ENCODE results near the gene KIAA1755. TPM values are rescaled to one million over a fixed set of nuclear protein-coding genes. Genes with fewer than 3 reads are reported as not detected.

The KIAA1755 gene
- total RNA-seq, 1 donor from 2014 or later: 1.6 TPM

GRCh38 chr20:38296433-38296832 lies 35.9 kb upstream of the KIAA1755 start:
- H3K27me3 Mint-ChIP-seq (ENCODE audit: unreplicated experiment): no peaks in the 10 kb centered on the region
- no peak for TF ChIP-seq CTCF (IDR thresholded peaks at IDR 0.05; ENCODE audit: partially characterized antibody, unreplicated experiment)
- no peaks in the 10 kb centered on the region for H3K9me3 Mint-ChIP-seq (ENCODE audit: unreplicated experiment)
- no peaks in the 10 kb centered on the region for H3K36me3 Mint-ChIP-seq (ENCODE audit: unreplicated experiment)
- H3K4me1 Mint-ChIP-seq (ENCODE audit: low read depth, unreplicated experiment): no peaks in the 10 kb centered on the region
- H3K27ac Mint-ChIP-seq (ENCODE audit: unreplicated experiment): no peak overlapping the region
- no peak for DNase-seq
- H3K4me3 Mint-ChIP-seq (ENCODE audit: unreplicated experiment): no peak overlapping the region

- H3K4me1 Mint-ChIP-seq (ENCODE audit: low read depth, unreplicated experiment): no peaks in the 10 kb centered on the region
- H3K9me3 Mint-ChIP-seq (ENCODE audit: unreplicated experiment): no peaks in the 10 kb centered on the region
- no peak for DNase-seq
- no peak overlapping the region for H3K4me3 Mint-ChIP-seq (ENCODE audit: unreplicated experiment)
- H3K36me3 Mint-ChIP-seq (ENCODE audit: unreplicated experiment): no peaks in the 10 kb centered on the region
- no peak for TF ChIP-seq CTCF (IDR thresholded peaks at IDR 0.05; ENCODE audit: partially characterized antibody, unreplicated experiment)
- H3K27ac Mint-ChIP-seq (ENCODE audit: unreplicated experiment): no peak overlapping the region
- no peaks in the 10 kb centered on the region for H3K27me3 Mint-ChIP-seq (ENCODE audit: unreplicated experiment)
These were observed 35.3 kb upstream of the KIAA1755 start for GRCh38 chr20:38295811-38296210.

GRCh38 chr20:38294076-38294591 lies 33.6 kb upstream of the KIAA1755 start:
- TF ChIP-seq CTCF (IDR thresholded peaks at IDR 0.05; ENCODE audit: partially characterized antibody, unreplicated experiment): no peak
- H3K27me3 Mint-ChIP-seq (ENCODE audit: unreplicated experiment): no peaks in the 10 kb centered on the region
- H3K36me3 Mint-ChIP-seq (ENCODE audit: unreplicated experiment): no peaks in the 10 kb centered on the region
- no peaks in the 10 kb centered on the region for H3K9me3 Mint-ChIP-seq (ENCODE audit: unreplicated experiment)
- DNase-seq: no peak
- no peak overlapping the region for H3K4me3 Mint-ChIP-seq (ENCODE audit: unreplicated experiment)
- no peak overlapping the region for H3K27ac Mint-ChIP-seq (ENCODE audit: unreplicated experiment)
- H3K4me1 Mint-ChIP-seq (ENCODE audit: low read depth, unreplicated experiment): no peaks in the 10 kb centered on the region

- Mint-ChIP-seq H3K36me3 (ENCODE audit: unreplicated experiment) (no peaks in the 10 kb centered on the region), H3K4me3 (ENCODE audit: unreplicated experiment) (no peak overlapping the region), H3K27ac (ENCODE audit: unreplicated experiment) (no peak overlapping the region), H3K27me3 (ENCODE audit: unreplicated experiment) (no peaks in the 10 kb centered on the region), H3K9me3 (ENCODE audit: unreplicated experiment) (no peaks in the 10 kb centered on the region), H3K4me1 (ENCODE audit: low read depth, unreplicated experiment) (no peaks in the 10 kb centered on the region)
- no peak for TF ChIP-seq CTCF (IDR thresholded peaks at IDR 0.05; ENCODE audit: partially characterized antibody, unreplicated experiment)
- no peak for DNase-seq
These were observed 33.0 kb upstream of the KIAA1755 start for GRCh38 chr20:38293491-38294065.

GRCh38 chr20:38291966-38292365 lies 31.4 kb upstream of the KIAA1755 start:
- H3K36me3 Mint-ChIP-seq (ENCODE audit: unreplicated experiment): no peaks in the 10 kb centered on the region
- no peaks in the 10 kb centered on the region for H3K27me3 Mint-ChIP-seq (ENCODE audit: unreplicated experiment)
- no peaks in the 10 kb centered on the region for H3K4me1 Mint-ChIP-seq (ENCODE audit: low read depth, unreplicated experiment)
- no peak overlapping the region for H3K4me3 Mint-ChIP-seq (ENCODE audit: unreplicated experiment)
- no peaks in the 10 kb centered on the region for H3K9me3 Mint-ChIP-seq (ENCODE audit: unreplicated experiment)
- H3K27ac Mint-ChIP-seq (ENCODE audit: unreplicated experiment): no peak overlapping the region
- DNase-seq: no peak
- no peak for TF ChIP-seq CTCF (IDR thresholded peaks at IDR 0.05; ENCODE audit: partially characterized antibody, unreplicated experiment)
